SK-N-SH (cell line): ENCODE results near the gene TRPM3. TPM values are rescaled to one million over a fixed set of nuclear protein-coding genes. Genes with fewer than 3 reads are reported as not detected.
"Not testable (repeated sequence)": the region's sequence is repeated elsewhere in the genome, so short reads cannot be mapped to it uniquely, and the experiment has no call there.

Source experiments
- CTCF ChIA-PET: fragments of 300-600, 350-600 bp; formaldehyde crosslinking; extraction: SDS; loops from one replicate; lab custom pipeline; 2021; lab: Yijun Ruan, JAX
- POLR2A ChIA-PET: fragments of 350-600 bp; sonication (Branson Sonifier 250); formaldehyde crosslinking; extraction: SDS; loops from one replicate; lab custom pipeline; 2020; ENCODE audit warnings: antibody characterized with exemption, inconsistent platforms; lab: Yijun Ruan, JAX
- DNase-seq: peaks from one replicate; pipeline ENCODE4 v3.0.0; 2012
- H2AFZ ChIP-seq: fragments of 200-600 bp; sonication (generic); 2 replicates; pipeline ENCODE4 v1.8.1; 2016; ENCODE audit warnings: antibody characterized with exemption, mild to moderate bottlenecking, low read depth
- H3F3A ChIP-seq: fragments of 200-600 bp; sonication (generic); replicated peaks from 2 replicates; pipeline ENCODE3; 2016; ENCODE audit warnings: antibody characterized with exemption, mild to moderate bottlenecking; ENCODE audit not compliant: insufficient read depth
- H3K27ac ChIP-seq, 2 experiments: fragments of 200-500 bp in 1 of 2; fragments of 200-600 bp in 1 of 2; sonication (Bioruptor generic) in 1 of 2; sonication (generic), shearing (Covaris generic) in 1 of 2; 2 replicates each; pipeline versions ENCODE4 v1.5.1 to v1.6.1; 2014 to 2016; ENCODE audit warnings: low read depth in 2 of 2, inconsistent platforms in 1 of 2, low read length in 1 of 2, mild to moderate bottlenecking in 1 of 2, mixed read lengths in 1 of 2
- H3K27me3 ChIP-seq: fragments of 200-600 bp; sonication (generic), shearing (Covaris generic); 2 replicates; pipeline ENCODE4 v1.6.1; 2016; ENCODE audit warnings: mixed run types; ENCODE audit not compliant: insufficient read depth
- H3K36me3 ChIP-seq, 2 experiments: fragments of 200-500 bp in 1 of 2; fragments of 200-600 bp in 1 of 2; sonication (Bioruptor generic) in 1 of 2; sonication (generic) in 1 of 2; replicated peaks in 1 of 2; 2 replicates each; pipeline versions ENCODE3 to v1.5.1; 2014 to 2016; ENCODE audit warnings: low read length in 1 of 2, mild to moderate bottlenecking in 1 of 2; ENCODE audit not compliant: insufficient read depth in 2 of 2, control insufficient read depth in 1 of 2
- H3K4me1 ChIP-seq, 2 experiments: fragments of 200-500 bp in 1 of 2; fragments of 200-600 bp in 1 of 2; sonication (Bioruptor generic) in 1 of 2; sonication (generic), shearing (Covaris generic) in 1 of 2; 2 replicates each; pipeline versions ENCODE4 v1.5.1 to v1.6.1; 2014 to 2016; ENCODE audit warnings: low read depth in 1 of 2, low read length in 1 of 2, mixed run types in 1 of 2; ENCODE audit not compliant: insufficient read depth in 2 of 2, control insufficient read depth in 1 of 2
- H3K4me2 ChIP-seq: fragments of 200-600 bp; sonication (generic), shearing (Covaris generic); 2 replicates; pipeline ENCODE4 v1.6.1; 2017; ENCODE audit warnings: mixed run types
- H3K4me3 ChIP-seq, 2 experiments: fragments of 200-500 bp in 1 of 2; fragments of 200-600 bp in 1 of 2; sonication (Bioruptor generic) in 1 of 2; sonication (generic), shearing (Covaris generic) in 1 of 2; 2 replicates each; pipeline versions ENCODE4 v1.5.1 to v1.8.1; 2014 to 2016; ENCODE audit warnings: low read depth in 2 of 2, inconsistent platforms in 1 of 2, low read length in 1 of 2, mild to moderate bottlenecking in 1 of 2, mixed read lengths in 1 of 2, moderate library complexity in 1 of 2
- H3K79me2 ChIP-seq: fragments of 200-600 bp; sonication (generic); 2 replicates; pipeline ENCODE4 v1.8.1; 2017; ENCODE audit warnings: mild to moderate bottlenecking; ENCODE audit not compliant: insufficient read depth
- H3K9ac ChIP-seq: fragments of 200-600 bp; sonication (generic); 2 replicates; pipeline ENCODE4 v1.6.1; 2017; ENCODE audit warnings: mixed run types
- H3K9me2 ChIP-seq: fragments of 200-600 bp; sonication (generic); 2 replicates; pipeline ENCODE4 v1.6.1; 2017; ENCODE audit warnings: mixed run types
- H3K9me3 ChIP-seq: fragments of 200-600 bp; sonication (generic); 2 replicates; pipeline ENCODE4 v1.6.1; 2017; ENCODE audit warnings: mixed run types, mild to moderate bottlenecking, moderate library complexity
- H4K20me1 ChIP-seq: fragments of 200-600 bp; sonication (generic); 2 replicates; pipeline ENCODE4 v1.6.1; 2017; ENCODE audit warnings: mild to moderate bottlenecking, mixed run types; ENCODE audit not compliant: insufficient read depth
- CHD2 ChIP-seq: fragments of 150-350 bp; IDR thresholded peaks from 2 replicates; pipeline ENCODE4 v1.6.1; 2018; ENCODE audit warnings: low read length; ENCODE audit not compliant: partially characterized antibody
- EZH2phosphoT487 ChIP-seq: fragments of 200-600 bp; sonication (generic); IDR thresholded peaks from 2 replicates; pipeline ENCODE4 v1.6.1; 2017; ENCODE audit warnings: low read depth, mixed run types, mild to moderate bottlenecking, antibody characterized with exemption, moderate library complexity, borderline replicate concordance
- FOSL2 ChIP-seq: IDR thresholded peaks from 2 replicates; pipeline ENCODE4 v1.4.0; 2012; ENCODE audit warnings: low read depth, mild to moderate bottlenecking, moderate library complexity, borderline replicate concordance
- FOXJ3 ChIP-seq: sonication (generic); formaldehyde crosslinking; IDR thresholded peaks from 2 replicates; pipeline ENCODE4 v1.5.1; 2020; ENCODE audit warnings: mild to moderate bottlenecking, missing genetic modification reagents
- FOXM1 ChIP-seq: IDR thresholded peaks from 2 replicates; pipeline ENCODE4 v1.4.0; 2012; ENCODE audit warnings: low read depth, mild to moderate bottlenecking
- JUND ChIP-seq: IDR thresholded peaks from 2 replicates; pipeline ENCODE4 v1.4.0; 2012
- MEF2A ChIP-seq: IDR thresholded peaks from 2 replicates; pipeline ENCODE4 v1.4.0; 2012; ENCODE audit warnings: low read depth, borderline replicate concordance
- MXI1 ChIP-seq: IDR thresholded peaks from 2 replicates; pipeline ENCODE4 v1.6.1; 2012; ENCODE audit warnings: mild to moderate bottlenecking, low read depth, low read length, improper control_type of control experiment
- NRF1 ChIP-seq: IDR thresholded peaks from 2 replicates; pipeline ENCODE4 v1.6.1; 2012; ENCODE audit warnings: low read depth, mild to moderate bottlenecking, low read length
- PBX3 ChIP-seq: IDR thresholded peaks from 2 replicates; pipeline ENCODE4; 2012
- RAD21 ChIP-seq: IDR thresholded peaks from 2 replicates; pipeline ENCODE4 v1.6.1; 2012; ENCODE audit warnings: mild to moderate bottlenecking, low read length
- RCOR1 ChIP-seq: fragments of 150-350 bp; IDR thresholded peaks from 2 replicates; pipeline ENCODE4 v1.6.1; 2017; ENCODE audit warnings: antibody characterized with exemption, low read length
- REST ChIP-seq: IDR thresholded peaks from 2 replicates; pipeline ENCODE4 v1.6.1; 2012; ENCODE audit warnings: mild to moderate bottlenecking, low read depth, low read length, moderate library complexity
- SIN3A ChIP-seq: IDR thresholded peaks from 2 replicates; pipeline ENCODE4 v1.6.1; 2012; ENCODE audit warnings: low read depth, mild to moderate bottlenecking, low read length, moderate library complexity, borderline replicate concordance
- SMC3 ChIP-seq: IDR thresholded peaks from 2 replicates; pipeline ENCODE4 v1.6.1; 2012; ENCODE audit warnings: low read depth, low read length, improper control_type of control experiment
- TAF1 ChIP-seq: IDR thresholded peaks from 2 replicates; pipeline ENCODE4 v1.6.1; 2012; ENCODE audit warnings: low read depth, mild to moderate bottlenecking, low read length, moderate library complexity, borderline replicate concordance
- TEAD4 ChIP-seq: IDR thresholded peaks from 2 replicates; pipeline ENCODE4 v1.4.0; 2012; ENCODE audit warnings: mild to moderate bottlenecking, borderline replicate concordance; ENCODE audit not compliant: insufficient read depth
- YY1 ChIP-seq: IDR thresholded peaks from 2 replicates; pipeline ENCODE4 v1.4.0; 2012; ENCODE audit warnings: low read depth, mild to moderate bottlenecking
- ZBTB33 ChIP-seq: IDR thresholded peaks from 2 replicates; pipeline ENCODE4 v1.4.0; 2012; ENCODE audit warnings: low read depth, borderline replicate concordance
- WGBS: methylation state at CpG from one replicate; pipeline ENCODE4 v1.1.6; 2017; ENCODE audit warnings: low lambda C conversion rate; 5-methylcytosine and 5-hydroxymethylcytosine counted together
- polyA plus RNA-seq, 3 experiments: library from polyadenylated mRNA; depleted of rRNA; stranded (reverse); fragments of >200 nt; gene quantifications; 2 replicates each; pipeline ENCODE4 v1.2.3, GENCODE V29; 2012

The TRPM3 gene
- polyA plus RNA-seq, 1 of the 3 experiments (the other 2 are of a cell fraction), result not detected

GRCh38 chr9:70975821-70976220, 145.6 kb downstream of the TRPM3 start (continued):
- TF ChIP-seq ZBTB33, result no peak
- no peak for TF ChIP-seq JUND

- CTCF ChIA-PET, result interaction anchor here (1.3 kb wide), 1 partner anchor 17 kb away, joined by 3 read pairs; no protein-coding TSS in a partner anchor
- Histone ChIP-seq H3K9ac (no peak overlapping the region), H3K79me2 (no peaks in the 10 kb centered on the region), H3K4me1 (no peaks in the 10 kb centered on the region), H2AFZ (no peak overlapping the region), H3K4me2 (no peak overlapping the region), H3K27ac (no peak overlapping the region), H3F3A (no peaks in the 10 kb centered on the region), H3K9me2 (no peaks in the 10 kb centered on the region), H4K20me1 (no peaks in the 10 kb centered on the region), H3K9me3 (no peaks in the 10 kb centered on the region), H3K4me3 (no peak overlapping the region), H3K27me3 (no peaks in the 10 kb centered on the region; the same call in 1 of the 2 replicates), H3K36me3 (no peaks in the 10 kb centered on the region)
- POLR2A ChIA-PET, result no interaction called here
- TF ChIP-seq SMC3, result no peak
- no peak for TF ChIP-seq MXI1
- TF ChIP-seq FOSL2, result no peak
- TF ChIP-seq YY1, result no peak
- TF ChIP-seq FOXJ3 (CRISPR knock-in tag), result no peak
- TF ChIP-seq JUND, result no peak
- no peak for TF ChIP-seq EZH2phosphoT487
- no peak for TF ChIP-seq SIN3A
- no peak for TF ChIP-seq RCOR1
- no peak for TF ChIP-seq CHD2
- TF ChIP-seq PBX3, result no peak
- TF ChIP-seq NRF1, result no peak
- no peak for TF ChIP-seq ZBTB33
- no peak for TF ChIP-seq TEAD4
- TF ChIP-seq FOXM1, result no peak
- no peak for TF ChIP-seq RAD21
- no peak for TF ChIP-seq TAF1
- no peak for TF ChIP-seq REST
- no peak for TF ChIP-seq MEF2A
- 4% methylated on average over 1 of the region's 1 CpG for WGBS
- DNase-seq, result no peak
These were observed 149.7 kb downstream of the TRPM3 start for GRCh38 chr9:70971723-70972122.

- H3K36me3 ChIP-seq, H2AFZ ChIP-seq, H3K4me2 ChIP-seq, H3K79me2 ChIP-seq, H3K9me2 ChIP-seq, H3F3A ChIP-seq, CTCF ChIA-PET, H3K9me3 ChIP-seq, H3K4me3 ChIP-seq, DNase-seq, H3K27me3 ChIP-seq, H3K27ac ChIP-seq, H3K9ac ChIP-seq, H3K4me1 ChIP-seq, H4K20me1 ChIP-seq, POLR2A ChIA-PET: not testable (repeated sequence)
- WGBS, result 5% methylated on average over 3 of the region's 3 CpGs
These were observed 155.0 kb downstream of the TRPM3 start for GRCh38 chr9:70966380-70966779.
